ENCODE results near the gene YKT6.

Gene YKT6

DNA sequence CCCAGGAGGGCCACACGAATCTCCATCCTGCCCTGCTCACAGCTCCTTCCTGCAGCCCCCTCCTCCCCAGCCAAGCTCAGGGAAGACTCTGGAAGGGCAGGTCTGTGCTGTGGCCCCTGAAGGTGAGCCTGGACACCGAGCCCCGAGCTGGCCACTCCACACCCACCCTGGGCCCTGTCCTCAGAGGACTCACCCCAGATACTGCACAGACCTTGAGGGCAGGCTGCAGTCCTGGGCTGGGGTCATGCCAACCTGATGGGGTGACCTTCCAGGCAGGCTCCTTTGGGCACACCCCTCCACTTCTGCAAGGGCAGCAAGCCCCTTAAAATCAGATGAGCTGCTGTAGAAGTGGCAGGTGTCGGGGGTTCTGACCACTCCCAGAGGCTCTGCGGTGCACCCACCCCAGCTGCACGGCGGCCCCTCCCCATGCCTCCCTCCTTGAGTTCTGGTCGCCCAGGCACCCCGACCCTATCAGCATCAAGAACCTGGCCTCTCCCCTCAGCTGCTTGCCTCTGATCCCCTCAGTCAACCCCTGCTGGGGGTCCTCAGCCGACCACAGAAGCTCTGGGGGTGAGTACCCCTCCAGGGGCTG lies 24.3 kb downstream of the YKT6 start:
- in situ Hi-C loops (cut with MboI; ENCODE audit: low sequenced_read_pairs, unreplicated experiment): no loop called here
- DNase-seq (ENCODE audit: low spot score): no peak
- TF ChIP-seq, protein P1, sequence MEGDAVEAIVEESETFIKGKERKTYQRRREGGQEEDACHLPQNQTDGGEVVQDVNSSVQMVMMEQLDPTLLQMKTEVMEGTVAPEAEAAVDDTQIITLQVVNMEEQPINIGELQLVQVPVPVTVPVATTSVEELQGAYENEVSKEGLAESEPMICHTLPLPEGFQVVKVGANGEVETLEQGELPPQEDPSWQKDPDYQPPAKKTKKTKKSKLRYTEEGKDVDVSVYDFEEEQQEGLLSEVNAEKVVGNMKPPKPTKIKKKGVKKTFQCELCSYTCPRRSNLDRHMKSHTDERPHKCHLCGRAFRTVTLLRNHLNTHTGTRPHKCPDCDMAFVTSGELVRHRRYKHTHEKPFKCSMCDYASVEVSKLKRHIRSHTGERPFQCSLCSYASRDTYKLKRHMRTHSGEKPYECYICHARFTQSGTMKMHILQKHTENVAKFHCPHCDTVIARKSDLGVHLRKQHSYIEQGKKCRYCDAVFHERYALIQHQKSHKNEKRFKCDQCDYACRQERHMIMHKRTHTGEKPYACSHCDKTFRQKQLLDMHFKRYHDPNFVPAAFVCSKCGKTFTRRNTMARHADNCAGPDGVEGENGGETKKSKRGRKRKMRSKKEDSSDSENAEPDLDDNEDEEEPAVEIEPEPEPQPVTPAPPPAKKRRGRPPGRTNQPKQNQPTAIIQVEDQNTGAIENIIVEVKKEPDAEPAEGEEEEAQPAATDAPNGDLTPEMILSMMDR (IDR thresholded peaks at IDR 0.05; ENCODE audit: borderline replicate concordance, control extremely low read depth, extremely low read depth, insufficient read depth, missing control alignments): no peak

DNA sequence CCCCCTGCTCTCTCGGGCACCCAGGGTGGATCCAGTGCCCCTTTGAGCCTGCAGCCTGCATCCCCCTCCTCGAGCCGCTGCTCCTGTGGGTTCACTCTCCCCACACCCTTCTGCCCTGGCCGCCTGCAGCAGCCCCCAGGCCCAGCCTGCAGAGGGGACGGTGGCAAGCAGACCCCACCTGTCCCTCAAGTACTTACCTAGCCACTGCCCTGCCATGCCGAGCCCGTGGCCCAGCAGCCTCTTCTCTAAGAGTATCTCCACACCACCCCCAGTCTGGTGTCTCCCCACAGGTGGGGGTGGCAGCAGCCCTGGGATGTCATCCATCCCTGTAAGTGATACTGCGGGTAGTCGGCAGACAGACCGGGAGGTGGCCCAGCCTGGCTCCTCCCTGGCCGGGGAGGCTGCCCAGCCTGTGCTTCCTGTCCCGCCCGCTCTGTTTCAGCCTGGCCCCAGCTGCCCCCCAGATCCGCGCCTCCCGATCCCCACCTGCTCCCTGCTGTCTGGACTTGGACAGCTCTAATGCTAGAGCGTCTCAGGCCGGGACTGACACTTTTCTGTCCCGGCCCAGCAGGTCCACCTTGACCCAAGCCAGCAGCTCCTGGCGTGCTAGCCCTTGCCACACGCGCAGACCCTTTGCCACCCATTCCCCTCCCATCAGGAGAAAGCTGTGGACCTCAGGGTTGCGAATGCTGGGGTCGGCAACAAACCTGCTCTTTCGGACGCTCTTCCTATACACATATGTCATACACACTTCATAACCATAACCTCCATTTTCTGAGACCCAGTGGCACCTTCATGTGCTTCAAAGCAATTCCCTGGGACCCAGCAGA lies 25.0 kb downstream of the YKT6 start:
- DNase-seq (ENCODE audit: low spot score): no peak

DNA sequence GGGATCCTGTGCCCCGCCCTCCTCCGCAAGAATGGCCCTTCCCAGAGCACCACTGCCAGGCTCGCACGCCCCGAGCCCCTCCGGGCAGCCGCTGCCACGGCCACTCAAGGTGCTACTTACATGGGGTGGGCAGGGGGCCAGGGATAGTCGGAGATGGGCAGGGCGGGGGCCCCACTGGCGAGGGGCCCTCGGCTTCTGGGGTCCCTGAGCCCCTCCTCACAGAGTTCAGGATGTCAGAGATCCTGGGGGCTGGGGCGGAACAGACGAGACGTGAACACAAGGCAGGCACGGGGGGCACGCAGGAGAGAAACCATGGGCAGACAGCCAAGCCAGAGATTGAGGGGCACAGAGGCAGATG lies 25.6 kb downstream of the YKT6 start:
- in situ Hi-C loops (cut with MboI; ENCODE audit: low sequenced_read_pairs, unreplicated experiment): no loop called here
- TF ChIP-seq, protein P1 (IDR thresholded peaks at IDR 0.05; ENCODE audit: borderline replicate concordance, control extremely low read depth, extremely low read depth, insufficient read depth, missing control alignments): no peak
- DNase-seq (ENCODE audit: low spot score): no peak

More for the DNA sequence above, 25.0 kb downstream of the YKT6 start:
- in situ Hi-C loops (cut with MboI; ENCODE audit: low sequenced_read_pairs, unreplicated experiment): no loop called here
- TF ChIP-seq, protein P1 (IDR thresholded peaks at IDR 0.05; ENCODE audit: borderline replicate concordance, control extremely low read depth, extremely low read depth, insufficient read depth, missing control alignments): no peak

DNA sequence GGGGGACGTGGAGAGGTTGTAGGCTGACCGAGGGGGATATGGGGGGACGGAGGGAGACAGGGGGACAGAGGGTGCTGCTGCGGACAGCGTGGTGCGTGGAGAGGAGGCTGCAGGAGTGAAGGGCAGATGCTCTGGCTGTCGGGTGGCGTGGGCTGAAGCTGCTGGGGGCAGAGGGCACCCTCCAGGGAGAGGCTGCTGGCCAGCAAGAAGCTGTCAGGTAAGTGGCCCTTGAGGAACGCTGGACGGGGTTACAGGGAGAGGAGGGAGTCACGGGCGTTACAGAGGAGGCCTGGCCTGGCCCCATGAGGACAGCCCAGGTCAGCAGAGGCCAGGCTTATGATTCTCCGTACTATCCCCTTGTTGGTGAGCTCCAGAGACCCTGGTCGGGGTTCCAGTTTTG lies 27.1 kb downstream of the YKT6 start:
- in situ Hi-C loops (cut with MboI; ENCODE audit: low sequenced_read_pairs, unreplicated experiment): no loop called here
- TF ChIP-seq, protein P1 (IDR thresholded peaks at IDR 0.05; ENCODE audit: borderline replicate concordance, control extremely low read depth, extremely low read depth, insufficient read depth, missing control alignments): no peak
- no peak for DNase-seq (ENCODE audit: low spot score)

DNA sequence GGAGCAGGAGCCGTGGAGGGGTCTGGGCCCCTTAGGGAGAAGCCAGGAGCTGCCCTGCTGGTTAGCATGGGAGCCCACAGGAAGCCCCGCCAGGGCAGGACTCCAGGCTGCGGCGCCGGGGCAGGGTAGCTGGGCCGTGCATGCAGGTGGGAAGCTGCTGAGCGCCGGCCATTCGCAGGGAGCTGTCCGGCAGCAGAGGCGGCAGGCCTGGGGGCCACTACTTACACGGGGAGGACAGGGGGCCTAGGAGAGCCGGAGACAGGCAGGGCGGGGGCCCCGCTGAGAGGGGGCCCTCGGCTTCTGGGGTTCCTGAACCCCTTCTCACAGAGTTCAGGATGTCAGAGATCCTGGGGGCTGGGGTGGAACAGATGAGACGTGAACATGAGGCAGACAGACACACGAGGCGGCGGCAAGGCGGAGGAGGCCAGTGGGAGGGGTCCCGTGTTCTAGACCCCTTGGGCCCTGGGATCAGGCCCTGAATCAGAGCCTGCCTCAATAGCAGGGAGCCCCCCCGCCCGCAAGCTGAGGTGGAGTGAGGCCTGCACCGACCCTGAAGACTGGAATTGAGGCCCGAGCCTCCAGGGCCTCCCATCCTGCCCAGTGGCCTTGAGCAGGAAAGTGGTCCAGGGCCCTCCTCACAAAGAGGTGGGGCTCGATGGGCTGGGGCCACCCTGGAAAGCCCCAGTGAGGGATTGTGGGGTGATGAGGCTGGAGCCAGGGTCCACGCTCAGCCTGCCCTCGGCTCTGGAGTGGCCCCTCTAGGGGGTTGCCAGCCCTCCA lies 28.0 kb downstream of the YKT6 start:
- in situ Hi-C loops (cut with MboI; ENCODE audit: low sequenced_read_pairs, unreplicated experiment): no loop called here
- no peak for DNase-seq (ENCODE audit: low spot score)
- TF ChIP-seq, protein P1 (IDR thresholded peaks at IDR 0.05; ENCODE audit: borderline replicate concordance, control extremely low read depth, extremely low read depth, insufficient read depth, missing control alignments): no peak

DNA sequence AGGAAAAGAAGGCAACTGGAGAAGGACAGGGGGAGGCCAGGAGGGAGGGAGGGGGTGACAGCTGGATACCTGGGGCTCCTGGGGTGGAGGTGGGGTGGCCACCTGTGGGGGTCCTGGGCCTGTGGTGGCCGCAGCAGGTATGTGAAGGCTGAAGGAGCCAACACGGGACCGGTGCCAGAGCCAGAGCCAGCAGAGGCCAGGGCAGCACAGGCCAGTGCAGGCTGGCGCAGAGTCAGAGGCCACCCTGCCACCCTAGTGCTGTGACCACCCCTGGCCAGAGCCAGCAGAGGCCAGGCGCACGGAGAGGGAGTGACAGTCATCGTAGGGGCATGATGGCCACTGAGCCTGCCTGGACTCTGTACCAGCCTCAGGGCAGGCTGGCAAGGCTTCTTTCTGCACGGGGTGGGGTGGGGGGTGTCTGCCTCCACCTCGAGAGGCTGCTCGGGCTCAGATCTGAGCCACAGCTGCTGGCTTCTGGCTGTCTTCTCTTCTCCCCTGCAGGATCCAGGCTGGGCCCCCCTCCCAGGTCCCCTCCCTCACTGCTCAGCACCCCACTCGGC lies 28.8 kb downstream of the YKT6 start:
- in situ Hi-C loops (cut with MboI; ENCODE audit: low sequenced_read_pairs, unreplicated experiment): no loop called here
- no peak for DNase-seq (ENCODE audit: low spot score)
- TF ChIP-seq, protein P1 (IDR thresholded peaks at IDR 0.05; ENCODE audit: borderline replicate concordance, control extremely low read depth, extremely low read depth, insufficient read depth, missing control alignments): no peak
